HCT116 (cell line): ENCODE data around the gene AARS2. TPM values are rescaled to one million over a fixed set of nuclear protein-coding genes. Genes with fewer than 3 reads are reported as not detected.

Experiments used
- ATAC-seq: fragments of 200-7000 bp; cut with Tn5 transposase; 2 replicates; pipeline ENCODE4 v1.9.1; 2020; ENCODE audit warnings: mild to moderate bottlenecking, moderate library complexity
- BruUV-seq: library from RNA; stranded (reverse); fragments of 400-500 nt; replicated peaks from 2 replicates; lab custom pipeline; 2021; lab: Mats Ljungman, UMichigan
- CTCF ChIA-PET: fragments of 300-600 bp; sonication (Branson Sonifier 250); formaldehyde crosslinking; loops from one replicate; lab custom pipeline; 2021; ENCODE audit warnings: antibody characterized with exemption; lab: Charles Lee
- POLR2A ChIA-PET: fragments of 300-600, 350-600 bp; sonication (Branson Sonifier 250); formaldehyde crosslinking; loops from one replicate; lab custom pipeline; 2021; ENCODE audit warnings: antibody characterized with exemption; lab: Charles Lee
- RAD21 ChIA-PET, 2 experiments: fragments of 300-600 bp; sonication (Branson Sonifier 250); formaldehyde crosslinking; loops; one replicate each; lab custom pipeline; 2023; ENCODE audit warnings: low total read pairs in 2 of 2; ENCODE audit not compliant: uncharacterized antibody in 2 of 2, unreplicated experiment in 2 of 2, low non-redundant PET in 1 of 2; lab: Charles Lee
- DNase-seq: peaks from one replicate; pipeline ENCODE4 v3.0.0-alpha.2; 2010; ENCODE audit warnings: low read depth, low spot score
- H2AFZ ChIP-seq: fragments of 200-600 bp; shearing (Covaris generic), sonication (generic); 2 replicates; pipeline ENCODE4 v1.6.1; 2017; ENCODE audit warnings: low read depth, mixed run types, mixed read lengths, antibody characterized with exemption, low read length; ENCODE audit not compliant: poor library complexity, severe bottlenecking
- H3K27ac ChIP-seq: 2 replicates; pipeline ENCODE4 v1.5.1; 2012; ENCODE audit warnings: low read depth, low read length
- H3K27me3 ChIP-seq: fragments of 200-600 bp; sonication (generic); 2 replicates; pipeline ENCODE4 v1.6.1; 2016; ENCODE audit warnings: mixed run types, low read length, mixed read lengths; ENCODE audit not compliant: insufficient read depth
- H3K36me3 ChIP-seq, 2 experiments: fragments of 200-500 bp in 1 of 2; fragments of 200-600 bp in 1 of 2; sonication (Bioruptor generic) in 1 of 2; sonication (generic) in 1 of 2; 2 replicates each; pipeline versions ENCODE4 v1.5.1 to v1.6.1; 2014 to 2016; ENCODE audit warnings: low read length in 2 of 2, inconsistent platforms in 1 of 2, mixed read lengths in 1 of 2, mixed run types in 1 of 2; ENCODE audit not compliant: insufficient read depth in 2 of 2, control insufficient read depth in 1 of 2
- H3K4me1 ChIP-seq, 2 experiments: fragments of 200-600 bp in 1 of 2; sonication (generic) in 1 of 2; 2 replicates each; pipeline versions ENCODE4 v1.5.1 to v1.6.1; 2012 to 2017; ENCODE audit warnings: low read length in 2 of 2, inconsistent platforms in 1 of 2, mild to moderate bottlenecking in 1 of 2, mixed read lengths in 1 of 2, mixed run types in 1 of 2, moderate library complexity in 1 of 2; ENCODE audit not compliant: insufficient read depth in 2 of 2, control insufficient read depth in 1 of 2
- H3K4me2 ChIP-seq: fragments of 200-600 bp; sonication (generic); 2 replicates; pipeline ENCODE4 v1.6.1; 2017; ENCODE audit warnings: mixed run types, low read length, mixed read lengths
- H3K4me3 ChIP-seq, 2 experiments: fragments of 200-600 bp in 1 of 2; sonication (generic) in 1 of 2; replicated peaks in 1 of 2; 2 replicates each; pipeline ENCODE4 v1.5.1; 2011 to 2016; ENCODE audit warnings: low read length in 2 of 2, control low read depth in 1 of 2, low read depth in 1 of 2, mild to moderate bottlenecking in 1 of 2, mixed read lengths in 1 of 2, mixed run types in 1 of 2
- H3K79me2 ChIP-seq: fragments of 200-600 bp; sonication (generic); 2 replicates; pipeline ENCODE4 v1.6.1; 2017; ENCODE audit warnings: mild to moderate bottlenecking, mixed run types, low read length, moderate library complexity, mixed read lengths; ENCODE audit not compliant: insufficient read depth
- H3K9ac ChIP-seq: fragments of 200-600 bp; sonication (generic); 2 replicates; pipeline ENCODE4 v1.6.1; 2016; ENCODE audit warnings: low read length, mixed read lengths
- H3K9me2 ChIP-seq: fragments of 200-600 bp; sonication (generic), shearing (Covaris generic); 2 replicates; pipeline ENCODE4 v1.6.1; 2017; ENCODE audit warnings: mixed run types, mild to moderate bottlenecking, moderate library complexity; ENCODE audit not compliant: insufficient read depth
- H3K9me3 ChIP-seq, 2 experiments: fragments of 200-500 bp in 1 of 2; fragments of 200-600 bp in 1 of 2; sonication (Bioruptor generic) in 1 of 2; sonication (generic) in 1 of 2; 2 replicates each; pipeline ENCODE4 v1.6.1; 2014 to 2017; ENCODE audit warnings: low read length in 2 of 2, mixed read lengths in 2 of 2, inconsistent platforms in 1 of 2, low read depth in 1 of 2, mild to moderate bottlenecking in 1 of 2, mixed run types in 1 of 2, moderate library complexity in 1 of 2; ENCODE audit not compliant: control insufficient read depth in 1 of 2, insufficient read depth in 1 of 2
- H4K20me1 ChIP-seq: fragments of 200-600 bp; sonication (generic), shearing (Covaris generic); 2 replicates; pipeline ENCODE4 v1.6.1; 2017; ENCODE audit warnings: mixed run types, mild to moderate bottlenecking, moderate library complexity; ENCODE audit not compliant: insufficient read depth
- CBX3 ChIP-seq: IDR thresholded peaks from 2 replicates; pipeline ENCODE4 v1.6.1; 2012; ENCODE audit warnings: low read depth
- EGR1 ChIP-seq: IDR thresholded peaks from 2 replicates; pipeline ENCODE4 v1.6.1; 2012; ENCODE audit warnings: low read depth
- EZH2 ChIP-seq: fragments of 200-600 bp; sonication (generic); IDR thresholded peaks from 2 replicates; pipeline ENCODE4 v1.6.1; 2017; ENCODE audit warnings: antibody characterized with exemption, mixed run types
- FOSL1 ChIP-seq: IDR thresholded peaks from 2 replicates; pipeline ENCODE4 v1.6.1; 2012; ENCODE audit warnings: low read depth
- JUND ChIP-seq: IDR thresholded peaks from 2 replicates; pipeline ENCODE4 v1.6.1; 2012
- MAX ChIP-seq: IDR thresholded peaks from 2 replicates; pipeline ENCODE4 v1.6.1; 2012
- POLR2AphosphoS5 ChIP-seq: IDR thresholded peaks from 2 replicates; pipeline ENCODE4 v1.6.1; 2011; ENCODE audit warnings: mild to moderate bottlenecking, low read depth, low read length, moderate library complexity
- RAD21 ChIP-seq: IDR thresholded peaks from 2 replicates; pipeline ENCODE4 v1.6.1; 2012; ENCODE audit warnings: low read depth, mild to moderate bottlenecking
- SIN3A ChIP-seq: IDR thresholded peaks from 2 replicates; pipeline ENCODE4 v1.6.1; 2012; ENCODE audit warnings: low read depth
- TCF7L2 ChIP-seq: IDR thresholded peaks from 2 replicates; pipeline ENCODE4 v1.7.0; 2011; ENCODE audit warnings: borderline replicate concordance, inconsistent platforms; ENCODE audit not compliant: insufficient read depth, insufficient read length; ENCODE audit errors: extremely low read depth
- YY1 ChIP-seq: IDR thresholded peaks from 2 replicates; pipeline ENCODE4 v1.6.1; 2011; ENCODE audit warnings: low read length, low read depth, moderate library complexity, mild to moderate bottlenecking; ENCODE audit not compliant: insufficient replicate concordance; ENCODE audit errors: extremely low read depth
- intact Hi-C: fragments of 100-400 bp; cut with micrococcal nuclease; formaldehyde crosslinking; loops from 2 replicates; pipeline ENCODE4 v1.10.0; 2022
- total RNA-seq: library from RNA; stranded (reverse); gene quantifications from one replicate; pipeline ENCODE4 v1.2.1, GENCODE V29; 2021; ENCODE audit not compliant: unreplicated experiment
- TF ChIP-seq, protein P1 (sequence below), 3 experiments: fragments of 200-600 bp in 1 of 3; sonication (generic) in 1 of 3; IDR thresholded peaks in 2 of 3; conservative IDR thresholded peaks in 1 of 3; 2 replicates each; pipeline ENCODE4 v1.5.1; 2012 to 2017; ENCODE audit warnings: low read depth in 2 of 3, low read length in 2 of 3, antibody characterized with exemption in 1 of 3, borderline replicate concordance in 1 of 3, control low read depth in 1 of 3, mild to moderate bottlenecking in 1 of 3, mixed read lengths in 1 of 3, mixed run types in 1 of 3, moderate library complexity in 1 of 3; ENCODE audit not compliant: insufficient read depth in 1 of 3

The AARS2 gene
- total RNA-seq, 1 experiment from 2014 or later = 14.9 TPM

GRCh38 chr6:44269921-44270525 is 43.1 kb downstream of the AARS2 start, which contains the start of gene TMEM151B:
TMEM151B (plus strand) TSS chr6:44270450; CDS start chr6:44270743, 293 bp downstream.
- H3K79me2 ChIP-seq = no peaks in the 10 kb centered on the region
- no peak within 1 kb of the TSS for H2AFZ ChIP-seq
- TF ChIP-seq MAX (no peak), JUND (no peak)
- TF ChIP-seq, all 23 proteins: peak for 0
- ChIA-PET POLR2A (no interaction called here), CTCF (interaction anchor here (1.4 to 2.1 kb wide), 2 partner anchors 9 to 43 kb away, joined by 4 to 7 read pairs; partner anchors contain the start of gene AARS2), RAD21 (no interaction called here)
- H4K20me1 ChIP-seq = no peaks in the 10 kb centered on the region
- no peak within 1 kb of the TSS for H3K4me2 ChIP-seq
- H3K27me3 ChIP-seq = no peaks in the 10 kb centered on the region
- no TSS peak for BruUV-seq
- intact Hi-C loops = loop anchor here (5.0 kb wide), 1 partner anchor 187 kb away; no protein-coding TSS in a partner anchor
- no peak for DNase-seq
- H3K9ac ChIP-seq = no peak within 1 kb of the TSS
- no peak within 1 kb of the TSS for H3K4me3 ChIP-seq
- H3K27ac ChIP-seq = no peak within 1 kb of the TSS
- ATAC-seq = no peak
- peaks cover 0 to 8% of the 10 kb centered on the region in 2 experiments; a peak in 2 of 4 replicates for H3K4me1 ChIP-seq
- no peaks in the 10 kb centered on the region for H3K9me2 ChIP-seq
- H3K9me3 ChIP-seq = no peaks in the 10 kb centered on the region
- H3K36me3 ChIP-seq = no peaks in the 10 kb centered on the region

- POLR2A ChIA-PET = interaction anchor here (2.0 kb wide), 1 partner anchor 68 kb away, joined by 6 read pairs; no protein-coding TSS in a partner anchor
- no peaks in the 10 kb centered on the region for H3K9me3 ChIP-seq
- no peak overlapping the region for H3K9ac ChIP-seq
- CTCF ChIA-PET = interaction anchor here (1.2 to 2.9 kb wide), 6 partner anchors 10 to 206 kb away, joined by 3 to 36 read pairs (median 6); partner anchors contain the start of gene AARS2
- H3K4me3 ChIP-seq = no peak overlapping the region
- intact Hi-C loops = loop anchor here (5.0 kb wide), 1 partner anchor 188 kb away; no protein-coding TSS in a partner anchor
- H3K9me2 ChIP-seq = no peaks in the 10 kb centered on the region
- H3K27ac ChIP-seq = no peak overlapping the region
- H3K4me2 ChIP-seq = no peak overlapping the region
- no peaks in the 10 kb centered on the region for H4K20me1 ChIP-seq
- no peak overlapping the region for H2AFZ ChIP-seq
- H3K27me3 ChIP-seq = no peaks in the 10 kb centered on the region
- ATAC-seq = no peak
- peaks cover 6% of the 10 kb centered on the region; the same call in 1 of the 2 replicates for H3K79me2 ChIP-seq
- no TSS peak for BruUV-seq
- DNase-seq = no peak
- RAD21 ChIA-PET = no interaction called here
- no peaks in the 10 kb centered on the region for H3K36me3 ChIP-seq
- peaks cover 2 to 13% of the 10 kb centered on the region in 2 experiments for H3K4me1 ChIP-seq
- no peak for TF ChIP-seq TCF7L2
- TF ChIP-seq EZH2 = no peak
- TF ChIP-seq, protein P1, sequence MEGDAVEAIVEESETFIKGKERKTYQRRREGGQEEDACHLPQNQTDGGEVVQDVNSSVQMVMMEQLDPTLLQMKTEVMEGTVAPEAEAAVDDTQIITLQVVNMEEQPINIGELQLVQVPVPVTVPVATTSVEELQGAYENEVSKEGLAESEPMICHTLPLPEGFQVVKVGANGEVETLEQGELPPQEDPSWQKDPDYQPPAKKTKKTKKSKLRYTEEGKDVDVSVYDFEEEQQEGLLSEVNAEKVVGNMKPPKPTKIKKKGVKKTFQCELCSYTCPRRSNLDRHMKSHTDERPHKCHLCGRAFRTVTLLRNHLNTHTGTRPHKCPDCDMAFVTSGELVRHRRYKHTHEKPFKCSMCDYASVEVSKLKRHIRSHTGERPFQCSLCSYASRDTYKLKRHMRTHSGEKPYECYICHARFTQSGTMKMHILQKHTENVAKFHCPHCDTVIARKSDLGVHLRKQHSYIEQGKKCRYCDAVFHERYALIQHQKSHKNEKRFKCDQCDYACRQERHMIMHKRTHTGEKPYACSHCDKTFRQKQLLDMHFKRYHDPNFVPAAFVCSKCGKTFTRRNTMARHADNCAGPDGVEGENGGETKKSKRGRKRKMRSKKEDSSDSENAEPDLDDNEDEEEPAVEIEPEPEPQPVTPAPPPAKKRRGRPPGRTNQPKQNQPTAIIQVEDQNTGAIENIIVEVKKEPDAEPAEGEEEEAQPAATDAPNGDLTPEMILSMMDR (IDR thresholded peaks at IDR 0.05 in 2 of 3, conservative IDR thresholded peaks at IDR 0.05 in 1 of 3; ENCODE audit: borderline replicate concordance in 1 of 3, insufficient read depth in 1 of 3, low read depth in 2 of 3, low read length in 2 of 3) = no peak
- no peak for TF ChIP-seq POLR2AphosphoS5
- TF ChIP-seq RAD21 = no peak
- no peak for TF ChIP-seq YY1
- TF ChIP-seq CBX3 = no peak
- no peak for TF ChIP-seq EGR1
- no peak for TF ChIP-seq FOSL1
- TF ChIP-seq SIN3A = no peak
Measured at GRCh38 chr6:44269178-44269920, 43.8 kb downstream of the AARS2 start.
